ENCODE data around the gene DOCK8.
"Not testable (repeated sequence)": the region's sequence is repeated elsewhere in the genome, so short reads cannot be mapped to it uniquely, and the experiment has no call there.

DOCK8 gene

GRCh38 chr9:373759-374206 lies 159.1 kb downstream of the DOCK8 start:
- DNase-seq: no peak

- DNase-seq: no peak
Measured at GRCh38 chr9:374736-375135, 160.1 kb downstream of the DOCK8 start.

GRCh38 chr9:376115-376514 lies 161.4 kb downstream of the DOCK8 start:
- no peak for DNase-seq

- no peak for DNase-seq
Measured at GRCh38 chr9:378263-378662, 163.6 kb downstream of the DOCK8 start.

GRCh38 chr9:382383-382782 lies 167.7 kb downstream of the DOCK8 start:
- no peak for DNase-seq

- peak; percentile 6 for DNase-seq
Measured at GRCh38 chr9:385818-386398, 171.2 kb downstream of the DOCK8 start.

GRCh38 chr9:389159-389558 lies 174.5 kb downstream of the DOCK8 start:
- no peak for DNase-seq

GRCh38 chr9:389758-390157 lies 175.1 kb downstream of the DOCK8 start:
- DNase-seq: no peak

- no peak for DNase-seq
Measured at GRCh38 chr9:392077-392804, 177.6 kb downstream of the DOCK8 start.

GRCh38 chr9:394347-395052 lies 179.8 kb downstream of the DOCK8 start:
- no peak for DNase-seq

GRCh38 chr9:396396-396795 lies 181.7 kb downstream of the DOCK8 start:
- no peak for DNase-seq

GRCh38 chr9:398085-398484 lies 183.4 kb downstream of the DOCK8 start:
- no peak for DNase-seq

GRCh38 chr9:401223-401622 lies 186.6 kb downstream of the DOCK8 start:
- DNase-seq: no peak

- no peak for DNase-seq
Measured at GRCh38 chr9:404234-404633, 189.6 kb downstream of the DOCK8 start.

GRCh38 chr9:405341-405740 lies 190.7 kb downstream of the DOCK8 start:
- DNase-seq: no peak

GRCh38 chr9:406886-407654 lies 192.4 kb downstream of the DOCK8 start:
- no peak for DNase-seq

GRCh38 chr9:409655-410054 lies 195.0 kb downstream of the DOCK8 start:
- not testable (repeated sequence) for DNase-seq

GRCh38 chr9:414595-414994 lies 199.9 kb downstream of the DOCK8 start:
- DNase-seq: no peak

- DNase-seq: no peak
Measured at GRCh38 chr9:419571-420171, 205.0 kb downstream of the DOCK8 start.

GRCh38 chr9:421896-422295 lies 207.2 kb downstream of the DOCK8 start:
- DNase-seq: no peak

- no peak for DNase-seq
Measured at GRCh38 chr9:426264-426663, 211.6 kb downstream of the DOCK8 start.

- no peak for DNase-seq
Measured at GRCh38 chr9:426976-427375, 212.3 kb downstream of the DOCK8 start.

GRCh38 chr9:431701-432100 lies 217.0 kb downstream of the DOCK8 start:
- DNase-seq: no peak

All from NCI-H510A (cell line).